Pons (tissue), 1 donor: ENCODE measurements around the gene GBGT1.
A peak's percentile ranks its signal among the peaks of the same experiment; 100 is the strongest.
"Not testable (repeated sequence)": the region's sequence is repeated elsewhere in the genome, so short reads cannot be mapped to it uniquely, and the experiment has no call there.

Experiments used
- DNase-seq: peaks from one replicate; pipeline ENCODE4 v3.0.0-alpha.2; 2016; ENCODE audit warnings: low spot score

GBGT1 gene

GRCh38 chr9:133195029-133195428 is 31.3 kb upstream of the GBGT1 start:
- no peak for DNase-seq

- no peak for DNase-seq
Observed at GRCh38 chr9:133194597-133194996, 30.9 kb upstream of the GBGT1 start.

GRCh38 chr9:133191989-133192388 is 28.3 kb upstream of the GBGT1 start:
- no peak for DNase-seq

GRCh38 chr9:133189826-133190225 is 26.1 kb upstream of the GBGT1 start:
- no peak for DNase-seq

- DNase-seq, result no peak
Observed at GRCh38 chr9:133188843-133189180, 25.1 kb upstream of the GBGT1 start.

GRCh38 chr9:133188006-133188842 is 24.5 kb upstream of the GBGT1 start:
- DNase-seq, result peak; percentile 21

GRCh38 chr9:133187561-133188005 is 23.9 kb upstream of the GBGT1 start:
- no peak for DNase-seq

GRCh38 chr9:133186736-133187135 is 23.0 kb upstream of the GBGT1 start:
- DNase-seq, result no peak

GRCh38 chr9:133184971-133185370 is 21.3 kb upstream of the GBGT1 start:
- peak; percentile 73 for DNase-seq

GRCh38 chr9:133182151-133182550 is 18.4 kb upstream of the GBGT1 start:
- no peak for DNase-seq

GRCh38 chr9:133181561-133181960 is 17.8 kb upstream of the GBGT1 start:
- no peak for DNase-seq

GRCh38 chr9:133180953-133181352 is 17.2 kb upstream of the GBGT1 start:
- no peak for DNase-seq

GRCh38 chr9:133173056-133173455 is 9.3 kb upstream of the GBGT1 start:
- DNase-seq, result no peak

GRCh38 chr9:133171161-133171961 is 7.6 kb upstream of the GBGT1 start:
- DNase-seq, result no peak

- no peak for DNase-seq
Observed at GRCh38 chr9:133170716-133171115, 7.0 kb upstream of the GBGT1 start.

GRCh38 chr9:133169687-133170086 is 6.0 kb upstream of the GBGT1 start:
- not testable (repeated sequence) for DNase-seq

GRCh38 chr9:133169102-133169501 is 5.4 kb upstream of the GBGT1 start:
- DNase-seq, result no peak

GRCh38 chr9:133168432-133168831 is 4.7 kb upstream of the GBGT1 start:
- DNase-seq, result no peak

- no peak for DNase-seq
Observed at GRCh38 chr9:133167769-133168168, 4.1 kb upstream of the GBGT1 start.

GRCh38 chr9:133167096-133167730 is 3.5 kb upstream of the GBGT1 start:
- no peak for DNase-seq

- DNase-seq, result no peak
Observed at GRCh38 chr9:133166392-133166791, 2.7 kb upstream of the GBGT1 start.

GRCh38 chr9:133165452-133165730 is 1.7 kb upstream of the GBGT1 start:
- no peak for DNase-seq

- DNase-seq, result no peak
Observed at GRCh38 chr9:133164191-133164590, 477 bp upstream of the GBGT1 start.
